GM18951 (cell line): ENCODE measurements around the gene MPRIP.

Source experiments
- POLR2A ChIP-seq: IDR thresholded peaks from 4 replicates; pipeline ENCODE4 v1.6.1; 2011; ENCODE audit warnings: mild to moderate bottlenecking; ENCODE audit not compliant: insufficient read length, insufficient read depth; ENCODE audit errors: extremely low read depth
- in situ Hi-C: fragments of 300-500 bp; cut with MboI; formaldehyde crosslinking; loops from one replicate; pipeline ENCODE4 v1.12.0; 2022; ENCODE audit warnings: low sequenced_read_pairs, mixed read lengths, inconsistent platforms; ENCODE audit not compliant: unreplicated experiment

MPRIP gene

DNA sequence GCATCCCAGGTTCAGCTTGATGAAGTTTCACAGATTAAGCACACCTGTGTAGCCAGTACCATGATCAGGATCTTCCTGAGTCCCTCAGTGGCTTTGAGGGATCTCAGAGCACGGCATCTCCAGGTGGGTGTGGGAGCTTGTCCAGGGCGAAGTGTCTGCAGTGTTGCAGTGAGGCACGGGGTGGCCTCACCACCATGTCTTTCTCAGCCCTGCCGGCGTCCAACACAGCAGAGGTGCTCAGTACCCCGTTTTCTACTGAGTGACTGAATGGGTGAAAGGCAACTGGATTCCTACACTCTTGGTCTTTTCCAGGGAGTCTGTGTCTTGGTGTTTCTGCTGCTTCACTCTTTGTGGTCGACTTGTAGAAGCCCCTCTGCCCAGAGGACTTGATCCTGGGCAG, 63.7 kb downstream of the MPRIP start:
- no peak for TF ChIP-seq POLR2A
- in situ Hi-C loops, result no loop called here

DNA sequence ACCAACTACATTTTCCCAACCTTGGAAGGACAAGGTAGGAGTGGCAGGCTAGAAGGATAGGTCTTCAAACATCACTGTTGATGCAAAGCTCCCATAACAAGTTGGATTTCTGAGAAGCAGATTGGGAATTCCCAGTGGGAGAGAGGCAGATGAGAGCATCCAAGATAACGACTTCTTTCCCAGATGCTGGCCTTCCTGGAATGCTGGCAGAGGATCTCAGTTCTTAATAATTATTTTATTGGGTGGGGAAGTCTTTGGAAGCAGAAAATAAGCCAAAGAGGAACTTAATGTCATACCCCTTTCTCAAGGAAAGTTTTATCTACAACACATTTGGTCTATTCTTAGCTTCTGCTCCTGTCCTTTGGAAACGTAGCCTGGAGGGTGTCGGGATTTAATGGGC, 64.5 kb downstream of the MPRIP start:
- TF ChIP-seq POLR2A, result no peak
- in situ Hi-C loops, result no loop called here

GRCh38 chr17:17107281-17107680, 65.0 kb downstream of the MPRIP start:
- in situ Hi-C loops, result no loop called here
- no peak for TF ChIP-seq POLR2A

- no peak for TF ChIP-seq POLR2A
- in situ Hi-C loops, result no loop called here
Measured at GRCh38 chr17:17107891-17108431, 65.7 kb downstream of the MPRIP start.

- TF ChIP-seq POLR2A, result no peak
- in situ Hi-C loops, result no loop called here
Measured at GRCh38 chr17:17108451-17109049, 66.3 kb downstream of the MPRIP start.

GRCh38 chr17:17109256-17109655, 67.0 kb downstream of the MPRIP start:
- in situ Hi-C loops, result no loop called here
- no peak for TF ChIP-seq POLR2A

- in situ Hi-C loops, result no loop called here
- TF ChIP-seq POLR2A, result no peak
Measured at GRCh38 chr17:17109907-17110306, 67.7 kb downstream of the MPRIP start.

- in situ Hi-C loops, result no loop called here
- no peak for TF ChIP-seq POLR2A
Measured at GRCh38 chr17:17110520-17110919, 68.3 kb downstream of the MPRIP start.

DNA sequence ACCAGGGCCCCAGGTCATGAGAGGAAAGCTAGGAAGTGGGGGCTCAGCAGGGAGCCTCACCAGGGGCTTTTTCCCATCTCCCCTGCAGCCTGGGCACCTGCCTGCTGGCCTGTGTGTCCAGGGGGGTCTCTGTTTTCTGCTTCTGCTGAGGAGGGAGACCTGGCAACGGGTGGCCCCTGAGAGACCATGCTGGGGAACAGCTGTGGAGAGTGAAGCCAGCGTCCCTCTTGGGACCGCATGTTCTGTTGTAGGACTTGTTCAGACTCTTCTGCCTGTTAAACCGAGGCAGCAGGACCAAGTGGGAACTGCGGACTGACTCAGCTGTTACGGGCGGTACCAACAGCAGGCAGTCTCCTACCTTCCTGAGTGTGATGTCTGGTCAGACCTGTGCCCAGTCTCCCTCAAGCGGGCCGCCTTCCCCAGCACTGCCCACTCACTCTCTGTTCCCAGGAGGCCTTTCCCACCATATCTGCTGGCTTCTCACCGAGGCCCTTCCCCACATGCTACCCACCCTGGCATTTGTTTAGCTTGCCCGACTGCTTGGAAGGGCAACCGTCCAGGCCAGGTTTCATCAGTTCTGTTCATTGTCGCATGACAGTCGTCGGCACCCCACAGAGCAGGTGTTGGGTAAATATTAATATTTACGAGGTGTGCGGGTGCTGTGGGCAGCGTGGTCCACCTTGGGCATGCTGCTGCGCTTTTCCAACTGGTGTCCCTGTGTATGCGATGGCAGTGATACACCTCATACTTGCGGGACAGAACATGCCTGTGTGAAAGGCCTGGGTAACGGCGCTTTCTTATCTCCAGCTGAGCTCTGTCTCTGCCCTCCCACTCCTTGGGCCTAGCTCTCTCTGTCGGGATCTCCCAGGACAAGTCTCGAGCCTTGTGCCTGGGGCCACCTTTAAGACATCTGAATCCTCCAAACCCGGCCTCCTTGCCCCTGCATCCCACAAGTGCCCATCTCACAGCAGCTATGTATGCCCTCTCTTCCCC, 69.4 kb downstream of the MPRIP start:
- TF ChIP-seq POLR2A, result no peak
- in situ Hi-C loops, result no loop called here

DNA sequence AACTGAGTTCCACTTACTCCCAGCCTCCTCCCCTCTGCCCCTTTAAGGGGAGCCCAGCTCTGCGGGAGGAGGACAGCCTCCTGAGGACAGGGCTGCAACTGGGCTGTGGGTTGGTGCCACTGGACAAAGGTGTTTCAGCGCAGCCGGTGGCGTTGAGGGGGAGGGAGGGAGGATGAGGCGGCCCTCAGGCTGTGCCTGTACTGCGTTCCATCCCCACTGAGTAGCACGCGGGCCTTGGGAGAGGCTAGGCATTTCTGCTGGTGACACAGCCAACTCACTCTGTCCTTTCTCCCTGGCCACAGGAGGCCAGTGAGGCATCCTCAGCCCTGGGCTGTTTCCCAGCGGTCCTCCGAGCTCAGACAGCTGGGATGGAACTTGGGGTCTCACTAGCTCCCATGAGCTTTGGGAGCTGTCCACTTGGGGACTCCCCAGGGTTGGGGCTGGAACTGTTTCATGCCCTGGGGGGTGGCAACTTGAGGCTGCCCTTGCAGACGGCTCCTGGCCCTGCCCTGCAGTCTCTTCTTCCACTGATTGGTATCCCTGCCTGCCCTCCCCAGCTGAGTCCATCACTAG, 70.5 kb downstream of the MPRIP start:
- in situ Hi-C loops, result no loop called here
- no peak for TF ChIP-seq POLR2A

GRCh38 chr17:17114592-17115225, 72.5 kb downstream of the MPRIP start:
- no peak for TF ChIP-seq POLR2A
- in situ Hi-C loops, result no loop called here

- TF ChIP-seq POLR2A, result no peak
- in situ Hi-C loops, result no loop called here
Measured at GRCh38 chr17:17115620-17116019, 73.4 kb downstream of the MPRIP start.

- no peak for TF ChIP-seq POLR2A
- in situ Hi-C loops, result no loop called here
Measured at GRCh38 chr17:17116406-17116805, 74.1 kb downstream of the MPRIP start.
